MM.1S (cell line): ENCODE results near the gene BAIAP2L2.
"Not testable (repeated sequence)": the region's sequence is repeated elsewhere in the genome, so short reads cannot be mapped to it uniquely, and the experiment has no call there.

ENCODE experiments used
- CTCF ChIP-seq: fragments of 300-600 bp; sonication (generic); IDR thresholded peaks from 2 replicates; pipeline ENCODE4 v1.5.1; 2016; ENCODE audit warnings: antibody characterized with exemption, low read length, mixed read lengths
- EZH2 ChIP-seq: fragments of 300-600 bp; sonication (generic); optimal IDR thresholded peaks from 2 replicates; pipeline ENCODE3; 2017; ENCODE audit warnings: low read depth, mild to moderate bottlenecking, antibody characterized with exemption, low read length, mixed read lengths

- TF ChIP-seq CTCF, EZH2: not testable (repeated sequence)
Observed at GRCh38 chr22:38079208-38079607, 31.3 kb downstream of the BAIAP2L2 start.
